K562 (cell line): ENCODE results near the gene CD40. TPM values are rescaled to one million over a fixed set of nuclear protein-coding genes. Genes with fewer than 3 reads are reported as not detected.
A peak's percentile ranks its signal among the peaks of the same experiment; 100 is the strongest.

ENCODE experiments used
- ATAC-seq: fragments of 200-7000 bp; cut with Tn5 transposase; 3 replicates; pipeline ENCODE4 v1.9.1; 2020; ENCODE audit warnings: moderate library complexity
- BruUV-seq: library from RNA; stranded (reverse); fragments of 400-500 nt; replicated peaks from 2 replicates; lab custom pipeline; 2021; lab: Mats Ljungman, UMichigan
- CTCF ChIA-PET: fragments of 300-600 bp; formaldehyde crosslinking; extraction: SDS; loops from one replicate; lab custom pipeline; 2021; ENCODE audit warnings: low intra/inter-chr PET ratio; lab: Yijun Ruan, JAX
- POLR2A ChIA-PET: fragments of 300-600, 350-650 bp; sonication (Branson Sonifier 250); formaldehyde crosslinking; extraction: SDS; loops from one replicate; lab custom pipeline; 2021; ENCODE audit warnings: antibody characterized with exemption, inconsistent platforms; lab: Yijun Ruan, JAX
- DNase-seq, 4 experiments: peaks; one replicate each; pipeline versions ENCODE4 v3.0.0 to v3.0.0-alpha.2; 2011 to 2018; ENCODE audit warnings: low spot score in 3 of 4, mixed read lengths in 3 of 4; ENCODE audit errors: extremely low read depth in 1 of 4
- FAIRE-seq: peaks from 2 replicates; lab custom pipeline; 2011; peaks lifted over from hg19 to GRCh38; lab: Jason Lieb, UNC
- H2AFZ ChIP-seq: 2 replicates; pipeline ENCODE4 v1.6.0; 2011; ENCODE audit warnings: low read depth, low read length, control low read depth, inconsistent platforms
- H3K27ac ChIP-seq: fragments of 200-600 bp; 3 replicates; pipeline ENCODE4 v1.8.0; 2011; ENCODE audit warnings: low read depth, mild to moderate bottlenecking, control low read depth, inconsistent platforms, low read length, moderate library complexity, mixed read lengths; ENCODE audit errors: extremely low read depth
- H3K27me3 ChIP-seq, 2 experiments: fragments of 300-600 bp in 1 of 2; 2 replicates in 1 of 2; 3 replicates in 1 of 2; pipeline versions ENCODE4 v1.6.0 to v1.8.0; 2011; ENCODE audit warnings: inconsistent platforms in 2 of 2, low read length in 2 of 2, mild to moderate bottlenecking in 1 of 2, mixed read lengths in 1 of 2, moderate library complexity in 1 of 2; ENCODE audit not compliant: control insufficient read depth in 2 of 2, insufficient read depth in 2 of 2
- H3K36me3 ChIP-seq: fragments of 300-600 bp; 3 replicates; pipeline ENCODE4 v1.8.0; 2011; ENCODE audit warnings: mild to moderate bottlenecking, low read length, inconsistent platforms; ENCODE audit not compliant: control insufficient read depth, insufficient read depth
- H3K4me1 ChIP-seq, 2 experiments: fragments of 200-600 bp in 1 of 2; replicated peaks in 1 of 2; 2 replicates in 1 of 2; 3 replicates in 1 of 2; pipeline versions ENCODE4 v1.5.1 to v1.8.0; 2011; ENCODE audit warnings: inconsistent platforms in 2 of 2, low read length in 2 of 2, mild to moderate bottlenecking in 1 of 2, mixed read lengths in 1 of 2, moderate library complexity in 1 of 2; ENCODE audit not compliant: control insufficient read depth in 2 of 2, insufficient read depth in 2 of 2
- H3K4me2 ChIP-seq: 2 replicates; pipeline ENCODE4 v1.6.1; 2011; ENCODE audit warnings: low read length, control low read depth, inconsistent platforms, mixed read lengths; ENCODE audit not compliant: insufficient read depth
- H3K4me3 ChIP-seq: fragments of 200-600 bp; sonication (generic), shearing (Covaris generic); 2 replicates; pipeline ENCODE4 v1.5.1; 2016; ENCODE audit warnings: control low read depth, inconsistent platforms
- H3K79me2 ChIP-seq: fragments of 200-600 bp; 3 replicates; pipeline ENCODE4 v1.8.0; 2011; ENCODE audit warnings: low read length, inconsistent platforms; ENCODE audit not compliant: control insufficient read depth, insufficient read depth
- H3K9ac ChIP-seq, 2 experiments: 2 replicates each; pipeline versions ENCODE4 v1.6.0 to v1.6.1; 2011; ENCODE audit warnings: low read depth in 2 of 2, low read length in 2 of 2, control low read depth in 1 of 2, inconsistent platforms in 1 of 2, mild to moderate bottlenecking in 1 of 2, mixed read lengths in 1 of 2; ENCODE audit not compliant: insufficient read depth in 1 of 2
- H3K9me1 ChIP-seq: one replicate; pipeline ENCODE4 v1.6.0; 2011; ENCODE audit warnings: inconsistent platforms, mild to moderate bottlenecking, low read length, moderate library complexity; ENCODE audit not compliant: control insufficient read depth, insufficient read depth
- H3K9me3 ChIP-seq: replicated peaks from 2 replicates; pipeline ENCODE4 v1.5.1; 2011; ENCODE audit warnings: low read depth, low read length, inconsistent platforms; ENCODE audit not compliant: control insufficient read depth, insufficient read depth
- H4K20me1 ChIP-seq: replicated peaks from 2 replicates; pipeline ENCODE4 v1.6.1; 2011; ENCODE audit warnings: low read length, inconsistent platforms, mixed read lengths; ENCODE audit not compliant: control insufficient read depth, insufficient read depth
- ARID1B ChIP-seq: fragments of 450-650 bp; IDR thresholded peaks from 2 replicates; pipeline ENCODE4 v1.6.1; 2016; ENCODE audit warnings: antibody characterized with exemption, mild to moderate bottlenecking, inconsistent platforms
- CBFA2T2 ChIP-seq: fragments of 450-650 bp; conservative IDR thresholded peaks from 2 replicates; pipeline ENCODE4 v1.6.1; 2017; ENCODE audit warnings: mild to moderate bottlenecking
- CTCF ChIP-seq, 3 experiments: IDR thresholded peaks in 2 of 3; conservative IDR thresholded peaks in 1 of 3; 2 replicates each; pipeline ENCODE4 v1.5.1; 2011 to 2012; ENCODE audit warnings: low read length in 3 of 3, mild to moderate bottlenecking in 3 of 3, control low read depth in 2 of 3, improper control_type of control experiment in 1 of 3, inconsistent platforms in 1 of 3, low read depth in 1 of 3, mixed read lengths in 1 of 3, moderate library complexity in 1 of 3; ENCODE audit not compliant: insufficient read depth in 2 of 3
- FOXK1 ChIP-seq: sonication (generic); formaldehyde crosslinking; IDR thresholded peaks from 2 replicates; pipeline ENCODE4 v1.8.0; 2022; ENCODE audit warnings: missing genetic modification reagents, mild to moderate bottlenecking, borderline replicate concordance
- IFI16 ChIP-seq: fragments of 250-450 bp; sonication (Bioruptor Pico); IDR thresholded peaks from 2 replicates; pipeline ENCODE4 v2.1.2; 2022; ENCODE audit warnings: mild to moderate bottlenecking, inconsistent platforms
- NR2C2 ChIP-seq, 2 experiments: fragments of 200-800 bp in 1 of 2; sonication (Bioruptor generic) in 1 of 2; sonication (generic) in 1 of 2; formaldehyde crosslinking in 1 of 2; IDR thresholded peaks; 2 replicates each; pipeline versions ENCODE4 v1.6.1 to v1.8.0; 2016 to 2022; ENCODE audit warnings: mild to moderate bottlenecking in 1 of 2, missing compliant biosample characterization in 1 of 2, missing genetic modification characterization in 1 of 2, missing genetic modification reagents in 1 of 2
- RAD21 ChIP-seq, 2 experiments: fragments of 250-450 bp in 1 of 2; fragments of 450-650 bp in 1 of 2; sonication (Bioruptor Pico) in 1 of 2; formaldehyde crosslinking in 1 of 2; IDR thresholded peaks in 1 of 2; conservative IDR thresholded peaks in 1 of 2; 2 replicates each; pipeline versions ENCODE4 v1.4.0 to v1.8.0; 2020 to 2022; ENCODE audit warnings: mild to moderate bottlenecking in 2 of 2, moderate library complexity in 1 of 2
- SAP30 ChIP-seq: fragments of 200-600 bp; sonication (generic); IDR thresholded peaks from 2 replicates; pipeline ENCODE4 v1.6.1; 2012; ENCODE audit warnings: borderline replicate concordance, low read depth, mild to moderate bottlenecking, moderate library complexity, low read length, control low read depth, inconsistent platforms; ENCODE audit not compliant: insufficient read depth, poor library complexity, severe bottlenecking
- STAG1 ChIP-seq: sonication (generic); formaldehyde crosslinking; IDR thresholded peaks from 2 replicates; pipeline ENCODE4 v1.5.0; 2020; ENCODE audit warnings: missing genetic modification reagents, borderline replicate concordance
- TRIM28 ChIP-seq: fragments of 450-650 bp; IDR thresholded peaks from 2 replicates; pipeline ENCODE4 v1.6.1; 2017
- WGBS: fragments of 100-300 bp; shearing (Covaris generic); methylation state at CpG from one replicate; pipeline ENCODE4 v1.1.6; 2016; ENCODE audit warnings: low coverage, mixed read lengths; ENCODE audit not compliant: insufficient coverage; ENCODE audit errors: missing lambda C conversion rate; 5-methylcytosine and 5-hydroxymethylcytosine counted together
- in situ Hi-C: fragments of 300-500 bp; cut with MboI; formaldehyde crosslinking; loops from 4 replicates; pipeline ENCODE4 v1.15.0; 2018; ENCODE audit warnings: inconsistent platforms, mixed read lengths
- intact Hi-C: fragments of 100-400 bp; cut with micrococcal nuclease; formaldehyde crosslinking; loops from 2 replicates; pipeline ENCODE4 v1.14.2; 2022
- polyA plus RNA-seq, 8 experiments: library from polyadenylated mRNA; depleted of rRNA in 4 of 8; stranded (reverse) in 5 of 8; unstranded in 3 of 8; fragments of >200 nt; fragmentation: Nextera tagmentation in 2 of 8; fragmentation: Illumina TruSeq in 1 of 8; extraction: Ambion mirVana in 2 of 8; extraction: Trizol in 1 of 8; gene quantifications; 2 replicates each; pipeline versions ENCODE4 v1.2.1 to v1.2.3, GENCODE V29; 2011 to 2014; ENCODE audit warnings: inconsistent platforms in 1 of 8, missing spikeins in 1 of 8
- total RNA-seq, 7 experiments: library from RNA; depleted of rRNA in 6 of 7; stranded (reverse); fragments of >200 nt in 6 of 7; fragmentation: Illumina TruSeq in 2 of 7; extraction: Trizol in 2 of 7; gene quantifications; 2 replicates each; pipeline versions ENCODE4 v1.2.1 to v1.2.3, GENCODE V29; 2011 to 2021; ENCODE audit warnings: low replicate concordance in 1 of 7
- TF ChIP-seq, protein P1 (sequence below): fragments of 200-800 bp; sonication (Bioruptor generic); IDR thresholded peaks from 2 replicates; pipeline ENCODE4 v1.6.1; 2017; ENCODE audit warnings: missing genetic modification characterization, missing compliant biosample characterization

The CD40 gene
- total and polyA plus RNA-seq, 9 of the 15 experiments (the other 6 are each of a cell fraction or from before 2014, with no cell fraction given): 0.76 to 3.7 (median 1.6) TPM

- Histone ChIP-seq H4K20me1 (peaks cover 8% of the 10 kb centered on the region), H2AFZ (no peak overlapping the region), H3K9ac (no peak overlapping the region), H3K27me3 (peaks cover 8 to 26% of the 10 kb centered on the region in 2 experiments; a peak in 4 of 5 replicates), H3K4me3 (no peak overlapping the region), H3K27ac (no peak overlapping the region), H3K4me1 (0 out of 5 replicates have a peak, but pooled peaks cover 0 to 7% of the 10 kb centered on the region in 2 experiments), H3K9me1 (no peaks in the 10 kb centered on the region), H3K79me2 (no peaks in the 10 kb centered on the region), H3K4me2 (no peak overlapping the region), H3K9me3 (no peaks in the 10 kb centered on the region), H3K36me3 (no peaks in the 10 kb centered on the region)
- FAIRE-seq (no peak), DNase-seq (peak; percentile 53 to 71 (median 69)), ATAC-seq (peak; percentile 68)
- POLR2A ChIA-PET: no interaction called here
- in situ Hi-C loops (loop anchor here (25.0 kb wide), 1 partner anchor 184 kb away; the partner anchor contains the start of gene CDH22), intact Hi-C loops (no loop called here)
- no TSS peak for BruUV-seq
- 2% methylated on average over 16 of the region's 16 CpGs for WGBS
- CTCF ChIA-PET: no interaction called here
- no peak for TF ChIP-seq ARID1B
- TF ChIP-seq CTCF (IDR thresholded peaks at IDR 0.05 in 2 of 3, conservative IDR thresholded peaks at IDR 0.05 in 1 of 3; ENCODE audit: insufficient read depth in 2 of 3, low read depth in 1 of 3, low read length in 3 of 3): peak; percentile 69 to 76 (median 75); a peak in 5 of 6 replicates
- no peak for TF ChIP-seq NR2C2 (CRISPR knock-in tag; IDR thresholded peaks at IDR 0.05)
- TF ChIP-seq NR2C2 (tag; IDR thresholded peaks at IDR 0.05): no peak
- TF ChIP-seq CBFA2T2: no peak
- peak in 1 of 2 experiments; percentile 67; a peak in 2 of 4 replicates for TF ChIP-seq RAD21 (CRISPR knock-in tag; conservative IDR thresholded peaks at IDR 0.05 in 1 of 2, IDR thresholded peaks at IDR 0.05 in 1 of 2)
- TF ChIP-seq IFI16: no peak
- TF ChIP-seq SAP30: no peak
- peak; percentile 45; the same call in 1 of the 2 replicates for TF ChIP-seq STAG1 (CRISPR knock-in tag)
- TF ChIP-seq TRIM28: no peak
- TF ChIP-seq FOXK1: no peak
- TF ChIP-seq, protein P1, sequence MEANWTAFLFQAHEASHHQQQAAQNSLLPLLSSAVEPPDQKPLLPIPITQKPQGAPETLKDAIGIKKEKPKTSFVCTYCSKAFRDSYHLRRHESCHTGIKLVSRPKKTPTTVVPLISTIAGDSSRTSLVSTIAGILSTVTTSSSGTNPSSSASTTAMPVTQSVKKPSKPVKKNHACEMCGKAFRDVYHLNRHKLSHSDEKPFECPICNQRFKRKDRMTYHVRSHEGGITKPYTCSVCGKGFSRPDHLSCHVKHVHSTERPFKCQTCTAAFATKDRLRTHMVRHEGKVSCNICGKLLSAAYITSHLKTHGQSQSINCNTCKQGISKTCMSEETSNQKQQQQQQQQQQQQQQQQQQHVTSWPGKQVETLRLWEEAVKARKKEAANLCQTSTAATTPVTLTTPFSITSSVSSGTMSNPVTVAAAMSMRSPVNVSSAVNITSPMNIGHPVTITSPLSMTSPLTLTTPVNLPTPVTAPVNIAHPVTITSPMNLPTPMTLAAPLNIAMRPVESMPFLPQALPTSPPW (CRISPR knock-in tag): peak; percentile 56; the same call in 1 of the 2 replicates
Measured at GRCh38 chr20:46128310-46129151, 10.4 kb downstream of the CD40 start.
